ENCODE measurements around the gene USP49.

Gene USP49

DNA sequence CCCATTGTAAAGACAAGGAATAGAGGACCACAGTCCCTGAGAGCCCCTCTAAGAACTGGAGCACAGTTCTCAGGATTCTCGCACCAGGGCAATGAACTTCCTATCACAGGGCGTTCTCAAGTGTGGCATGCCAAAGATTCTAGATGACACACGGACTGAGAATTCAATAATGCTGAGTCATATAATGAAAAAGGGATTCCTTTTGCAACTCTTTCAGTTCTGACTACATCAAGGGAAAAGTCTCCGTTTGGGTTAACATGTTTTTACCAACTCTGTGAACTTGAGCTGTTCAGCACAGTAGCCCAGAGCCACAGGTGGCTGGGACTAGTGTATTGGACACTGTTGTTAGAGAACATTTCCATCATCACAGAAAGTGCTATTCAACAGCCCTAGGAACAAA is 22.4 kb upstream of the USP49 start:
- Histone ChIP-seq H3K4me1 (ENCODE audit: low read length) (peaks cover 19% of the 10 kb centered on the region), H3K27ac (ENCODE audit: low read length) (no peak overlapping the region), H4K20me1 (ENCODE audit: insufficient read depth, low read length) (no peaks in the 10 kb centered on the region), H3K9ac (ENCODE audit: low read length) (no peak overlapping the region), H2AFZ (ENCODE audit: low read depth, low read length) (no peak overlapping the region), H3K9me3 (ENCODE audit: insufficient read depth, low read length) (no peaks in the 10 kb centered on the region), H3K79me2 (ENCODE audit: low read length) (peaks cover 40% of the 10 kb centered on the region), H3K27me3 (ENCODE audit: low read depth, low read length) (no peaks in the 10 kb centered on the region), H3K36me3 (replicated peaks; ENCODE audit: low read depth, low read length) (peaks cover 19% of the 10 kb centered on the region), H3K4me2 (ENCODE audit: low read length) (no peak overlapping the region), H3K4me3 (ENCODE audit: low read length) (no peak overlapping the region)
- TF ChIP-seq, protein P1, sequence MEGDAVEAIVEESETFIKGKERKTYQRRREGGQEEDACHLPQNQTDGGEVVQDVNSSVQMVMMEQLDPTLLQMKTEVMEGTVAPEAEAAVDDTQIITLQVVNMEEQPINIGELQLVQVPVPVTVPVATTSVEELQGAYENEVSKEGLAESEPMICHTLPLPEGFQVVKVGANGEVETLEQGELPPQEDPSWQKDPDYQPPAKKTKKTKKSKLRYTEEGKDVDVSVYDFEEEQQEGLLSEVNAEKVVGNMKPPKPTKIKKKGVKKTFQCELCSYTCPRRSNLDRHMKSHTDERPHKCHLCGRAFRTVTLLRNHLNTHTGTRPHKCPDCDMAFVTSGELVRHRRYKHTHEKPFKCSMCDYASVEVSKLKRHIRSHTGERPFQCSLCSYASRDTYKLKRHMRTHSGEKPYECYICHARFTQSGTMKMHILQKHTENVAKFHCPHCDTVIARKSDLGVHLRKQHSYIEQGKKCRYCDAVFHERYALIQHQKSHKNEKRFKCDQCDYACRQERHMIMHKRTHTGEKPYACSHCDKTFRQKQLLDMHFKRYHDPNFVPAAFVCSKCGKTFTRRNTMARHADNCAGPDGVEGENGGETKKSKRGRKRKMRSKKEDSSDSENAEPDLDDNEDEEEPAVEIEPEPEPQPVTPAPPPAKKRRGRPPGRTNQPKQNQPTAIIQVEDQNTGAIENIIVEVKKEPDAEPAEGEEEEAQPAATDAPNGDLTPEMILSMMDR (IDR thresholded peaks at IDR 0.05; ENCODE audit: low read depth, low read length) = no peak
- no peak for TF ChIP-seq EZH2phosphoT487 (IDR thresholded peaks at IDR 0.05; ENCODE audit: low read depth)

DNA sequence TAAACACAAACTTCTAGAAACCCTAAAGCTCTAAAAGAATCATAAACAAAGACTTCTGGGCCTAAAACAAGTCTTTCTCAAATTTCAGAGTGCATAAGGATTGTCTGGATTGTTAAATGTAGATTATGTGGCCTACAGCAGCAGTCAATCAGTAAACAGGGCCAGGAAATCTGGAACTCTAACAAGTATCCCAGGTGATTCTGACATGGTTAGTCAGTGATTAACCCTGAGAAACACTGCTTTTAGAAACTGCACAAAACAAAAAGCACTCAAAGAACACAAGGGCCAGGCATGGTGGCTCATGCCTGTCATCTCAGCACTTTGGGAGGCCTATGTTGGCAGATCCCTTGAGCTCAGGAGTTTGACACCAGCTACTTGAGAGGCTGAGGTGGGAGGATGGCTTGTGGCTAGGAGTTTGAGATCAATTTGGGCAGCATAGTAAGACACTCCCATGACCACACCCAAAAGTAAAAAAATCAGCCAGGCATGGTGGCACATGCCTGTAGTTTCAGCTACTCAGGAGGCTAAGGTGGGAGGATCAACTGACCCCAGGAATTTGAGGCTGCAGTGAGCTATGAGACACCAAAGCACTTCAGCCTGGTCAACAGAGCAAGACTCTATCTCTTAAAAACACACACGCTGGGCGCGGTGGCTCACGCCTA is 19.8 kb upstream of the USP49 start:
- Histone ChIP-seq H3K4me3 (ENCODE audit: low read length) (no peak overlapping the region), H3K4me1 (ENCODE audit: low read length) (peaks cover 12% of the 10 kb centered on the region), H3K79me2 (ENCODE audit: low read length) (peaks cover 17% of the 10 kb centered on the region), H4K20me1 (ENCODE audit: insufficient read depth, low read length) (no peaks in the 10 kb centered on the region), H3K9ac (ENCODE audit: low read length) (no peak overlapping the region), H3K4me2 (ENCODE audit: low read length) (no peak overlapping the region), H2AFZ (ENCODE audit: low read depth, low read length) (no peak overlapping the region), H3K27ac (ENCODE audit: low read length) (no peak overlapping the region), H3K36me3 (replicated peaks; ENCODE audit: low read depth, low read length) (peaks cover 19% of the 10 kb centered on the region), H3K27me3 (ENCODE audit: low read depth, low read length) (no peaks in the 10 kb centered on the region), H3K9me3 (ENCODE audit: insufficient read depth, low read length) (no peaks in the 10 kb centered on the region)
- TF ChIP-seq, protein P1 (IDR thresholded peaks at IDR 0.05; ENCODE audit: low read depth, low read length) = no peak
- TF ChIP-seq EZH2phosphoT487 (IDR thresholded peaks at IDR 0.05; ENCODE audit: low read depth) = no peak

DNA sequence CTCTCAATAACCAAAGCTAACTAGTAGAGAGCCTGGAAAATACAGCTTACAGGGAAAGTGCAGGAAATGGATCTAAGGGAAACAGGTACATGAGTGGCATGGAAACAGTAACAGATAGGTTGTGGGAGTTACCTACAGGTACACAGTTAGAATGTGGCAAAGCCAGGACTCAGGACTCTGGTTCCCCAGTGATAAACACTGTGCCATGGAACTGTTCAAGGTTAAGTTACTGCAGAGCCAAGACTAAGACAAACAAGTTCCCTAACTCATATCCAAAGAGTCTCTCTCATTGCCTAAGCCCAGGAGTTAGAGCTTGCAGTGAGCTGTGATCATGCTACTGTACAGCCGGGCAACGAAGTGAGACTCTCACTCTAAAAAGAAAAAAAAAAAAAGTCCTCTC is 19.2 kb upstream of the USP49 start:
- TF ChIP-seq EZH2phosphoT487 (IDR thresholded peaks at IDR 0.05; ENCODE audit: low read depth) = no peak
- TF ChIP-seq, protein P1 (IDR thresholded peaks at IDR 0.05; ENCODE audit: low read depth, low read length) = no peak
- peaks cover 19% of the 10 kb centered on the region for H3K36me3 ChIP-seq (replicated peaks; ENCODE audit: low read depth, low read length)
- H2AFZ ChIP-seq (ENCODE audit: low read depth, low read length) = no peak overlapping the region
- no peaks in the 10 kb centered on the region for H4K20me1 ChIP-seq (ENCODE audit: insufficient read depth, low read length)
- H3K27me3 ChIP-seq (ENCODE audit: low read depth, low read length) = no peaks in the 10 kb centered on the region
- no peaks in the 10 kb centered on the region for H3K9me3 ChIP-seq (ENCODE audit: insufficient read depth, low read length)
- H3K9ac ChIP-seq (ENCODE audit: low read length) = no peak overlapping the region
- H3K4me1 ChIP-seq (ENCODE audit: low read length) = peaks cover 5% of the 10 kb centered on the region
- no peak overlapping the region for H3K27ac ChIP-seq (ENCODE audit: low read length)
- peaks cover 10% of the 10 kb centered on the region for H3K79me2 ChIP-seq (ENCODE audit: low read length)
- no peak overlapping the region for H3K4me3 ChIP-seq (ENCODE audit: low read length)
- H3K4me2 ChIP-seq (ENCODE audit: low read length) = no peak overlapping the region

DNA sequence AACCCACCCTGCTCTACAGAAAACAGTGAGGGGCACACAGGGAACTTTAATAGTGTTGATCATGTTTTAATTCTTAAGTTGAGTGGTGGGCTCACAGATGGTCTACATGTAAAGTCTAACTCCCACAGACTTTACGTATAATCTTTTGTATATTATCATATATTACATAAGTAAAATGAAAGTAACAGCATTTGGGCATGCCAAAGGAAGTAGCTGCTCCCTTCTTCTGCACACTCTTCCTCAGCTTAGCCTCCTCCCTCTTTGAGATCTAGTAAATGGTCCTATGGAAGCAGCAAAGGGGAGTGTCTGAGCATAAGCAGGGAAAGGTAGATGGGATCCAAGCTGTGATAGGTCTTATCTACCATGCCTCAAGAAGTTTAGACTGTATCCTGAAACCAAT is 14.6 kb upstream of the USP49 start:
- no peaks in the 10 kb centered on the region for H3K9me3 ChIP-seq (ENCODE audit: insufficient read depth, low read length)
- no peaks in the 10 kb centered on the region for H3K27me3 ChIP-seq (ENCODE audit: low read depth, low read length)
- no peak overlapping the region for H3K27ac ChIP-seq (ENCODE audit: low read length)
- no peaks in the 10 kb centered on the region; the same call in 1 of the 2 replicates for H3K79me2 ChIP-seq (ENCODE audit: low read length)
- TF ChIP-seq EZH2phosphoT487 (IDR thresholded peaks at IDR 0.05; ENCODE audit: low read depth) = no peak
- TF ChIP-seq, protein P1 (IDR thresholded peaks at IDR 0.05; ENCODE audit: low read depth, low read length) = no peak
- no peaks in the 10 kb centered on the region for H4K20me1 ChIP-seq (ENCODE audit: insufficient read depth, low read length)
- no peak overlapping the region for H3K4me2 ChIP-seq (ENCODE audit: low read length)
- no peaks in the 10 kb centered on the region for H3K4me1 ChIP-seq (ENCODE audit: low read length)
- no peak overlapping the region for H3K9ac ChIP-seq (ENCODE audit: low read length)
- H3K4me3 ChIP-seq (ENCODE audit: low read length) = no peak overlapping the region
- H2AFZ ChIP-seq (ENCODE audit: low read depth, low read length) = no peak overlapping the region
- peaks cover 31% of the 10 kb centered on the region for H3K36me3 ChIP-seq (replicated peaks; ENCODE audit: low read depth, low read length)
